Nephron (organoid): ENCODE results near the gene DHRS3.
A peak's percentile ranks its signal among the peaks of the same experiment; 100 is the strongest.

ENCODE experiments used
- H3K27ac Mint-ChIP-seq, 3 experiments: 2 replicates each; pipeline ENCODE4 v1.8.0; 2020; ENCODE audit warnings: mixed read lengths in 3 of 3, mild to moderate bottlenecking in 2 of 3, moderate library complexity in 1 of 3
- H3K27me3 Mint-ChIP-seq: 2 replicates; pipeline ENCODE4 v1.8.0; 2021; ENCODE audit warnings: low read depth, mild to moderate bottlenecking, moderate library complexity, mixed read lengths
- H3K36me3 Mint-ChIP-seq: 2 replicates; pipeline ENCODE4 v1.8.0; 2020; ENCODE audit warnings: low read depth, mixed read lengths
- H3K4me1 Mint-ChIP-seq: 2 replicates; pipeline ENCODE4 v1.8.0; 2020; ENCODE audit warnings: mixed read lengths
- H3K4me3 Mint-ChIP-seq, 3 experiments: 2 replicates each; pipeline ENCODE4 v1.8.0; 2020; ENCODE audit warnings: mild to moderate bottlenecking in 3 of 3, mixed read lengths in 3 of 3, moderate library complexity in 2 of 3
- H3K9me3 Mint-ChIP-seq: 2 replicates; pipeline ENCODE4 v1.8.0; 2020; ENCODE audit warnings: mixed read lengths
- CTCF ChIP-seq, 3 experiments: fragments of 200-600 bp; sonication (generic); IDR thresholded peaks; one replicate each; pipeline ENCODE4 v1.5.0; 2021; ENCODE audit warnings: antibody characterized with exemption in 3 of 3; ENCODE audit not compliant: unreplicated experiment in 3 of 3

The DHRS3 gene

GRCh38 chr1:12531179-12531499 is 86.9 kb downstream of the DHRS3 start:
- TF ChIP-seq CTCF (IDR thresholded peaks at IDR 0.05; ENCODE audit: unreplicated experiment in 3 of 3): no peak
- no peaks in the 10 kb centered on the region for H3K27me3 Mint-ChIP-seq
- peaks cover 5% of the 10 kb centered on the region for H3K36me3 Mint-ChIP-seq
- H3K9me3 Mint-ChIP-seq: peaks cover 8% of the 10 kb centered on the region
- no peak overlapping the region for H3K4me3 Mint-ChIP-seq
- peak overlapping the region in 1 of 3 experiments; percentile 56 for H3K27ac Mint-ChIP-seq
- H3K4me1 Mint-ChIP-seq: peaks cover 23% of the 10 kb centered on the region

GRCh38 chr1:12530462-12531178 is 87.4 kb downstream of the DHRS3 start:
- TF ChIP-seq CTCF (IDR thresholded peaks at IDR 0.05; ENCODE audit: unreplicated experiment in 3 of 3): no peak
- Mint-ChIP-seq H3K4me1 (peaks cover 25% of the 10 kb centered on the region), H3K36me3 (peaks cover 5% of the 10 kb centered on the region), H3K9me3 (peaks cover 5% of the 10 kb centered on the region), H3K4me3 (no peak overlapping the region), H3K27ac (peak overlapping the region in 1 of 3 experiments; percentile 72), H3K27me3 (no peaks in the 10 kb centered on the region)

- Mint-ChIP-seq H3K4me3 (no peak overlapping the region), H3K4me1 (peaks cover 33% of the 10 kb centered on the region), H3K27me3 (no peaks in the 10 kb centered on the region), H3K9me3 (no peaks in the 10 kb centered on the region), H3K27ac (peak overlapping the region; percentile 6 to 74 (median 29)), H3K36me3 (no peaks in the 10 kb centered on the region)
- no peak for TF ChIP-seq CTCF (IDR thresholded peaks at IDR 0.05; ENCODE audit: unreplicated experiment in 3 of 3)
These were observed 88.3 kb downstream of the DHRS3 start for GRCh38 chr1:12529640-12530174.

GRCh38 chr1:12528021-12528852 is 89.8 kb downstream of the DHRS3 start:
- Mint-ChIP-seq H3K27ac (no peak overlapping the region), H3K4me3 (no peak overlapping the region), H3K36me3 (no peaks in the 10 kb centered on the region), H3K27me3 (no peaks in the 10 kb centered on the region), H3K9me3 (no peaks in the 10 kb centered on the region), H3K4me1 (peaks cover 33% of the 10 kb centered on the region)
- TF ChIP-seq CTCF (IDR thresholded peaks at IDR 0.05; ENCODE audit: unreplicated experiment in 3 of 3): no peak

- TF ChIP-seq CTCF (IDR thresholded peaks at IDR 0.05; ENCODE audit: unreplicated experiment in 3 of 3): no peak
- H3K4me3 Mint-ChIP-seq: no peak overlapping the region
- no peaks in the 10 kb centered on the region for H3K27me3 Mint-ChIP-seq
- no peak overlapping the region for H3K27ac Mint-ChIP-seq
- H3K9me3 Mint-ChIP-seq: no peaks in the 10 kb centered on the region
- H3K36me3 Mint-ChIP-seq: no peaks in the 10 kb centered on the region
- peaks cover 33% of the 10 kb centered on the region for H3K4me1 Mint-ChIP-seq
These were observed 90.4 kb downstream of the DHRS3 start for GRCh38 chr1:12527564-12527963.
